Fibroblast of lung (primary cell): Measurements from ENCODE around the gene WNT3. TPM values are rescaled to one million over a fixed set of nuclear protein-coding genes. Genes with fewer than 3 reads are reported as not detected.

Experiments
- DNase-seq, 2 donors: peaks; one replicate each; pipeline versions ENCODE4 v3.0.0 to v3.0.0-alpha.2; 2010; ENCODE audit warnings: low read depth in 2 of 2
- H2AFZ ChIP-seq: 2 replicates; pipeline ENCODE4 v1.5.1; 2012; ENCODE audit warnings: low read length, control low read depth, inconsistent platforms
- H3K27ac ChIP-seq: 2 replicates; pipeline ENCODE4 v1.5.1; 2011; ENCODE audit warnings: low read length, control low read depth; ENCODE audit not compliant: insufficient read depth
- H3K27me3 ChIP-seq: 2 replicates; pipeline ENCODE4 v1.5.1; 2011; ENCODE audit warnings: mild to moderate bottlenecking, low read length; ENCODE audit not compliant: control insufficient read depth, insufficient read depth
- H3K36me3 ChIP-seq: 2 replicates; pipeline ENCODE4 v1.5.1; 2011; ENCODE audit warnings: low read length; ENCODE audit not compliant: control insufficient read depth, insufficient read depth
- H3K4me1 ChIP-seq: 2 replicates; pipeline ENCODE4 v1.5.1; 2011; ENCODE audit warnings: low read length; ENCODE audit not compliant: control insufficient read depth, insufficient read depth; ENCODE audit errors: extremely low read depth
- H3K4me2 ChIP-seq: 2 replicates; pipeline ENCODE4 v1.5.1; 2011; ENCODE audit warnings: low read length, control low read depth; ENCODE audit not compliant: insufficient read depth; ENCODE audit errors: extremely low read depth
- H3K4me3 ChIP-seq, 4 experiments: fragments of 200-600 bp in 1 of 4; sonication (generic) in 1 of 4; replicated peaks in 1 of 4; 2 replicates each; pipeline ENCODE4 v1.5.1; 2011 to 2016; ENCODE audit warnings: low read length in 4 of 4, low read depth in 3 of 4, mild to moderate bottlenecking in 3 of 4, control low read depth in 2 of 4, inconsistent platforms in 1 of 4, mixed read lengths in 1 of 4; ENCODE audit not compliant: insufficient read depth in 1 of 4; ENCODE audit errors: control extremely low read depth in 1 of 4
- H3K79me2 ChIP-seq: 2 replicates; pipeline ENCODE4 v1.5.1; 2012; ENCODE audit warnings: mild to moderate bottlenecking, low read length, inconsistent platforms; ENCODE audit not compliant: control insufficient read depth, insufficient read depth
- H3K9ac ChIP-seq: 2 replicates; pipeline ENCODE4 v1.5.1; 2011; ENCODE audit warnings: mild to moderate bottlenecking, low read length, control low read depth; ENCODE audit not compliant: insufficient read depth
- H3K9me3 ChIP-seq: 2 replicates; pipeline ENCODE4 v1.5.1; 2012; ENCODE audit warnings: low read depth, low read length; ENCODE audit not compliant: control insufficient read depth, insufficient read depth
- H4K20me1 ChIP-seq: 2 replicates; pipeline ENCODE4 v1.5.1; 2011; ENCODE audit warnings: low read length; ENCODE audit not compliant: control insufficient read depth, insufficient read depth; ENCODE audit errors: extremely low read depth
- CTCF ChIP-seq, 2 donors: IDR thresholded peaks in 1 of 2; conservative IDR thresholded peaks in 1 of 2; 1 replicate in 1 of 2; 2 replicates in 1 of 2; pipeline ENCODE4 v1.5.1; 2011 to 2012; ENCODE audit warnings: low read length in 2 of 2, control low read depth in 1 of 2, inconsistent platforms in 1 of 2, low read depth in 1 of 2, mild to moderate bottlenecking in 1 of 2
- EZH2 ChIP-seq: IDR thresholded peaks from 2 replicates; pipeline ENCODE4 v1.5.1; 2012; ENCODE audit warnings: low read length, control low read depth, mild to moderate bottlenecking; ENCODE audit errors: missing control alignments
- polyA plus RNA-seq, 2 donors: library from polyadenylated mRNA; depleted of rRNA in 1 of 2; stranded (reverse) in 1 of 2; unstranded in 1 of 2; fragments of >200 nt; gene quantifications; 2 replicates each; pipeline ENCODE4 v1.2.1, GENCODE V29; 2011 to 2012; ENCODE audit warnings: missing spikeins in 1 of 2
- total RNA-seq: library from RNA; depleted of rRNA; stranded (reverse); fragments of >200 nt; gene quantifications from 2 replicates; pipeline ENCODE4 v1.2.1, GENCODE V29; 2014

The WNT3 gene
- total and polyA plus RNA-seq, 2 donors (not counting 1 experiment from before 2014, with no cell fraction given), result 1.3 to 1.5 TPM

- TF ChIP-seq EZH2, result no peak
- TF ChIP-seq CTCF (conservative IDR thresholded peaks at IDR 0.05 in 1 of 2, IDR thresholded peaks at IDR 0.05 in 1 of 2; ENCODE audit: low read depth in 1 of 2, low read length in 2 of 2), result no peak
- Histone ChIP-seq H3K27ac (no peak overlapping the region), H3K4me2 (no peak overlapping the region), H4K20me1 (no peaks in the 10 kb centered on the region), H3K9ac (no peak overlapping the region), H2AFZ (no peak overlapping the region), H3K36me3 (peaks cover 1% of the 10 kb centered on the region), H3K4me1 (peaks cover 12% of the 10 kb centered on the region), H3K9me3 (no peaks in the 10 kb centered on the region), H3K79me2 (no peaks in the 10 kb centered on the region), H3K4me3 (no peak overlapping the region), H3K27me3 (no peaks in the 10 kb centered on the region)
- no peak for DNase-seq
Measured at GRCh38 chr17:46768540-46768870, 50.0 kb downstream of the WNT3 start.

DNA sequence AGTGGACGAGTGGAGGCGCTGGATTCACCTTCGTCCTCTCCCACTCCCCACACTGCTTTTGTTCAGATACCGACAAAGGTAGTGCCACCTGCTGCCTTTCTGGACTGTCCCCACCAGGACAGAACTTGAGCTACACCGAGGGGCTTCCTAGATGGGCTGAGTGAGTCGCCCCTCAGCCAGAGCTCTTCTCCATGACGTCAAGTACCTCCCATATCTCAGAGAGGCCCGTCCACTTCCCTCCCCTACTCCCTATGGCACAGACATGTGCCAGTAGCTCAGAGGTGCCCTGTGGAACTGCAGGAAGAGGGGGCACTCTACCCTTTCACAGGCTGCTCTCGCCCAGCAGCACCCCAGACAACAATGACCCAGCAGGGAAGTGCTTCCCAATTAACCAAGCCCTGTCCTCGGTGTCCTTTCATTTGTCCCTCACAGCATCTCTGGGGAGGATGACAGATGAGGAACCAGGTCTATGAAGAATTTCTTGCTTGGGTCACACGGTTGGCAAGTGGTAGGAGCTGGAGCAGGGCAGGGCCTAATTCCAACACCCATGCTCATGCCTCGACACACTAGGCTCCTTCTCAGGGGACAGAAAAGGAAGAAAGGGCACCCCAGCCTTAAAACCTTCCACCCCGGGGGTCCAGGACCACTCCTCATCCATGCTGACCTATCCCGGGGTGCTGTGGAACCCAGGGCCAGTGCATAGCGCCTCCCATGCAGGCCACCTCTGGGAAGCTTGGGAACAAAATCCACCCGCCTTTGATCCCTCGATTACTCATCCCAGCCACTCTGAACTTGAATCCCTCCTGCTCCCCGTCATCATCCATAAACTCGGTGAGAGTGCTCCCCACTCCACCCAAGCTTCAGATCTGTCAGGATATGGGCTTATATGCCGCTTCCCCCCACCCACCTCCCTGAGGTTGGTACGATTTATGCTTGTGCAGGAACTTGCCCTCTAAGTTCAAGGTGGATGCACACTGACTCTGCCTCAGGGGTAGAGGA is 51.7 kb downstream of the WNT3 start:
- Histone ChIP-seq H3K9ac (no peak overlapping the region), H2AFZ (no peak overlapping the region), H3K36me3 (peaks cover 1% of the 10 kb centered on the region), H3K27ac (no peak overlapping the region), H3K4me3 (no peak overlapping the region), H4K20me1 (no peaks in the 10 kb centered on the region), H3K79me2 (no peaks in the 10 kb centered on the region), H3K4me1 (peaks cover 12% of the 10 kb centered on the region), H3K9me3 (no peaks in the 10 kb centered on the region), H3K27me3 (no peaks in the 10 kb centered on the region), H3K4me2 (no peak overlapping the region)
- no peak for TF ChIP-seq EZH2
- TF ChIP-seq CTCF (conservative IDR thresholded peaks at IDR 0.05 in 1 of 2, IDR thresholded peaks at IDR 0.05 in 1 of 2; ENCODE audit: low read depth in 1 of 2, low read length in 2 of 2), result no peak
- DNase-seq, result no peak

GRCh38 chr17:46765453-46765852 is 53.0 kb downstream of the WNT3 start:
- H3K9me3 ChIP-seq, result no peaks in the 10 kb centered on the region
- H3K27ac ChIP-seq, result peak overlapping the region; percentile 34
- H3K9ac ChIP-seq, result no peak overlapping the region
- no peaks in the 10 kb centered on the region for H4K20me1 ChIP-seq
- H3K36me3 ChIP-seq, result peaks cover 1% of the 10 kb centered on the region
- no peaks in the 10 kb centered on the region for H3K27me3 ChIP-seq
- no peak for DNase-seq
- H2AFZ ChIP-seq, result no peak overlapping the region
- TF ChIP-seq EZH2, result no peak
- TF ChIP-seq CTCF (conservative IDR thresholded peaks at IDR 0.05 in 1 of 2, IDR thresholded peaks at IDR 0.05 in 1 of 2; ENCODE audit: low read depth in 1 of 2, low read length in 2 of 2), result no peak
- no peak overlapping the region for H3K4me2 ChIP-seq
- H3K4me3 ChIP-seq, result no peak overlapping the region
- H3K79me2 ChIP-seq, result no peaks in the 10 kb centered on the region
- H3K4me1 ChIP-seq, result peaks cover 12% of the 10 kb centered on the region
